ENCODE data around the gene MTERF4. TPM values are rescaled to one million over a fixed set of nuclear protein-coding genes. Genes with fewer than 3 reads are reported as not detected.

MTERF4 gene, protein sequence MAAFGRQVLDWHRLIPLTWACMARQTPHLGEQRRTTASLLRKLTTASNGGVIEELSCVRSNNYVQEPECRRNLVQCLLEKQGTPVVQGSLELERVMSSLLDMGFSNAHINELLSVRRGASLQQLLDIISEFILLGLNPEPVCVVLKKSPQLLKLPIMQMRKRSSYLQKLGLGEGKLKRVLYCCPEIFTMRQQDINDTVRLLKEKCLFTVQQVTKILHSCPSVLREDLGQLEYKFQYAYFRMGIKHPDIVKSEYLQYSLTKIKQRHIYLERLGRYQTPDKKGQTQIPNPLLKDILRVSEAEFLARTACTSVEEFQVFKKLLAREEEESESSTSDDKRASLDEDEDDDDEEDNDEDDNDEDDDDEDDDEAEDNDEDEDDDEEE
- polyA plus RNA-seq (2013, experiment 1 of 2; ENCODE audit: insufficient read length): 24.1 TPM
- polyA plus RNA-seq (2013, experiment 2 of 2; ENCODE audit: insufficient read length): 22.7 TPM

DNA sequence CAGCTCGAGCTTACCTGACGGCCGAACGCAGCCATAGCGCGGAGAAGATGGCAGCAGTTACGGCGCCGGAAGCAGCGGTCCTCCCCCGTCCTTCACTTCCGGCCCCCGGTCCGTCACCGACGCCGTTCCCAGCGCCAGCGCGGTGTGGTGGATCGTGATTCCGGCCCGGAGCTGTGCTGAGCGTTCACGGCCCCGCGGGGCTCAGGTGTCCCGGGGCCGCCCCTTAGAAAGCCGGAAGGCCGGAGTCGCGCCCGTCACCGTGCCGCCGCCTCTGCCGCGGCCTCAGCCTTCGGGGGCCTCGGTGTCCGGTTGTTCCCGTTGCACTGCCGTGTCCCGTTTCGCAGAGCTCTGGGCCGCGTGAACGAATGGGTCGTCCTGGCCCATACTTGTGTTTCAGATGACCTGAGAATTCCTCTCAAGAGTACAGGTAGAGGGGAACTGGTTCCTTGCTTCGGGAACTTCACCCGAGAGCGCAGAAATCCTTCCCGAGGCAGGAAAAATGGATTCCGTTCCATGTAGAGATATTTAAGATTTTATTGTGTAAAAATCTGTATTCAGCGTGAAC, at the start of gene MTERF4:
Gene MTERF4 (minus strand): TSS at position 49 of the 565 bp plus-strand sequence. CDS start 14 bp downstream, at position 35.
- peak; percentile 81 for DNase-seq

DNA sequence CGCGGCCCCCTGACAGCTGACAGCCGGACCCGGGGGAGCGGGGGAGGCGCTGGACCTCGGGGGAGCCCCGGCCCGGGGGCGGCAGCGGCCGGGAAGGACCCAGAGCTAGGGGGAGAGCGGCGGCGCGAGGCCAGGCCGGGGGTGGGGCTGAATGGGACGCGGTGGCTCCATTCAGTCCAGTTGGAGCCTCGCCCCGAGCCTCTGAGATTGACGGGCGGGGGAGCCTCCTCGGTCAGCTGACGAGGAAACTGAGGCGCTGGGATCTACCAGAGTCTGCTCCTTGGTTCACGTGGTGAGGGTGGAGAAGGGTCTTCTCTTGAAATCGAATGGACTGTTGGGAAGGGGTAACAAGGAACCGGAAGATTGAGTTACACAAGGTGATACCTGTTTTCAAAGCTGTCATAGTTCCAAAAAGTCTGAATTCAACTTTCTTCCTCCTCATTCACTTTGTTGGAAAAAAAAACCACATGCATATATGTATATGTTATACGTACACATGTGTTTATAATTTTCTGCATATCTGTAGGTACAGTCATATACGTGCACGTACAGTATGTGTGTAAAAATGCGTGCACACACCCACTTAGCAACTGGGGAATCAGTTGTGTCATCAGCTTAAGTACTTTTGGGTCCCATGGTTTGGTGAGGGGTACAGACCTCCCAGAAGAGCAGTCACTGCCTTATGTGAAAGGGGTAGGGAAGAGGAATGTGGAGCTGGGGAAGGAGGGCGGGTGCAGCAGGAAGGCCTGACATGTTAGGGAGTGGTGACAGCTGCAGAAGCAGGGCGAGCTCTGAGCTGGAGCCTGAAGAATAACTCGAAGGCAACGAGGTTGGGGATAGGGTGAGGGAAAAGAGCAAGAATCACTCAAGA, 48.8 kb upstream of the MTERF4 start:
- DNase-seq: peak; percentile 14

DNA sequence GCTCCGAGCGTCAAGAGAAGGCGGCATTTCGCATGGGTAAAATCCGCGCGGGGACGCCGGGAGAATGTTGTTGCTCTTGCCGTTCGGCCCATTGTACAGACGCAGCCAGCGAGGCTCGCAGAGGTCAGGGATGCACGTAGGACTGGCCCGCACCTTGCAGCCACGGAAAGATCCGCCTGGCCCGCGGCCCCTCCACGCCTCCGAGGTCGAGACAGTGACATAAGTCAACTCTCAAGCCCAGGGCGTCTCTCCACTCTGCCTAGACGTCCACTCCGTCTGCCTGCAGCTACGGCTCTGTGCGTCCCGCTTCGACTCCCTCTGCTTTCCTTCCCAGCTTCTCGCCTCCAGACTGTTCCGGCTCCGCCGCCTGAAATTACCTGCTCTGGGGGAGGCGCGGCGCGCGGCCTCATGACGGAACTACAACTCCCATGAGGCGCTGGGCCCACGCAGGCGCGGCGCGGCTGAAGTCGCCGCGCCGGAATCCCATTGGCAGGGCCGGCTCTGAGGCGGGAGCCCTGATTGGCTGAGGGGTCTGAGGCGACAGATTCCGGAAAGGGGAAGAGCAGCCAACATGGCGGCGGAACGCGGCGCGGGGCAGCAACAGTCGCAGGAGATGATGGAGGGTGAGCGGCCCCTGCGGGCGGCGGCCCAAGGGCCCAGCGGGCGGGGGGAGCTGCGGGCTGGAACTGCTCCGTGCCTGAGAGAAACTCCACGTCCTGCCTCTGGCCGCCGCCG, 48.0 kb upstream of the MTERF4 start, which contains the start of gene PPP1R7:
Gene PPP1R7 (plus strand): TSS at position 543 of the 735 bp plus-strand sequence. CDS start 29 bp downstream, at position 572.
- peak; percentile 92 for DNase-seq

DNA sequence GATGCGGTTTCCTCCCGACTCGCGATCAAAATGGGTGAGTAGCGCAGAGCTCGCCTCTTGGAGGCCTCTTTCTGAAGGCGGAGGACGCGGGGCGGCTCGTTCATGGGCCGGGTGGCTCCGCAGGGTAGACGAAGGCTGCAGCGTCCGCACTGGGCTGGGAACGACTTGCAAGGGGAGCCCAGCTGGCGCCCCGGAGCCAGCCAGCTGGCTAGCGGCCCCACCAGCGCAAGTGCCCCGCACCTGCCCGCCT, 47.5 kb upstream of the MTERF4 start:
- no peak for DNase-seq

DNA sequence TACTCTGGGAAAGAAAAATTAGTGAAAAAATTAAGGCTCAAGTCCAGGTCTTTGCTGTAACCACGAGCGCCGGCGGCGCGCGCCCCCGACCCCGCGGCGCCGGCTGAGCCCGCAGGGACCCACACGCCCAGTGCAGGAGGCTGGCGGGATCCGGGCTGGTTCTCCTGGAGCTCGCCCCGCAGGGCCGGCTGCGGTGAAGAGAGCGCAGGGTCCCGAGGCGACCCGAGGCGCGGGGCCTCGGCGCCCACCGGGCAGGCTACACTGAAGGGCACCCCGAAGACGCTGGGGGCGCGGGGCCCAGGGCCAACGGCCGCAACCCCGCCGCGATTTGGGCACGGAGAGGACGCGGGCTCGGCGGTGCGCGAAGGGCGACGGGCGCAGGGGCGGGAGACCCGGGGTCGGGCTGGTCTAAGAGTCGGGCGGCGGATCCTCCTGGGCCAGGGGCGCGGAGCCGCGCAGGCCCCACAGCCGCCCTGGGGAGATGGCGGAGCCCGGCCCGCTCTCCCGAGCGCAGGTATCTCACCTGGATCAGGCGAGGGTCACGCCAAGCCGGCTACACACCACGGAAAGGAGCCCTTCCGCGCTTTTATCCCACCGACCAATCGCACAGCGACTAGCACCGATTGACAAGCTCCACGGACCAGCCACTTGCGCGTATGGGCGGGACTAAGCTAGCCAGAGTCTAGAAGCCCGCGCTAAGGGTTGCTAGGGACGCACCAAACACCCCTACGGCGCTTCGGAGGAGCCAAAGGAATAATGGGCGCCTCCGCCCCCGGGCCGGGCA, 47.0 kb upstream of the MTERF4 start, which contains the start of gene PASK:
Gene PASK (minus strand): TSS at position 582 of the 784 bp plus-strand sequence. CDS start 6,440 bp downstream, outside the sequence.
- DNase-seq: peak; percentile 91

DNA sequence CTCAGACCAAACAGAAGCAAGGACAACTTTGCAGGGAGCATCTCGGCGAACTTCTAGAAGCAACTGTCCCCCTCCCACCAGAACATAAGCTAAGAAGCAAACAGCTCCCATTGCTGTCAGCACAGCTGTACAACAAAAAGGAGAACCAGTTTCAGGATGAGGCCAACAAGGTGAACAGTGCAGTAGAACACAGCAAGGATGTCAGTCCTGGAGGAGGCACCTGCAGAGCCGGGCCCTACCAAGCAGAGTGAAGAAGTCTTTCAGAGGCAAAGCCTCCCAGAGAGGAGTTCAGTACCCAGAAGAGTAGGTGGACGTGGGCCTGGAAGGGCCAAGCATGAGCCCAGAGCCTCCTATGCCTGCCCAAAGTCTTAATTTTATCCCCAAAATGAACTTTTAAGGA, 46.2 kb upstream of the MTERF4 start:
- DNase-seq: no peak

DNA sequence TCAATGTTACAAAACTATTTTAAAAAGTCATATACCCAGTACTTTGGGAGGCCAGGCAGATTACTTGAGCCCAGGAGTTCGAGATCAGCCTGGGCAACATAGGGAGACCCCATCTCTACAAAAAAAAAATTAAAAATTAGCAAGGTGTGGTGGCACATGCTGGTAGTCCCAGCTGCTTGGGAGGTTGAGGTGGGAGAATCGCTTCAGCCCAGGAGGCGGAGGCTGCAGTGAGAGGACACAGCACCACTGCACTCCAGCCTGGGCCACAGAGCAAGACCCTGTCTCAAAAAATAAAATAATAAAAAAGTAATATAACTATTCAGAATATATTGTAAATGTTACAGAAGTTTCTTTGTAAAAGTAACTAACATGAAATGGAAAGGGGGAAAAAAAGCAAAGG, 45.2 kb upstream of the MTERF4 start:
- no peak for DNase-seq

DNA sequence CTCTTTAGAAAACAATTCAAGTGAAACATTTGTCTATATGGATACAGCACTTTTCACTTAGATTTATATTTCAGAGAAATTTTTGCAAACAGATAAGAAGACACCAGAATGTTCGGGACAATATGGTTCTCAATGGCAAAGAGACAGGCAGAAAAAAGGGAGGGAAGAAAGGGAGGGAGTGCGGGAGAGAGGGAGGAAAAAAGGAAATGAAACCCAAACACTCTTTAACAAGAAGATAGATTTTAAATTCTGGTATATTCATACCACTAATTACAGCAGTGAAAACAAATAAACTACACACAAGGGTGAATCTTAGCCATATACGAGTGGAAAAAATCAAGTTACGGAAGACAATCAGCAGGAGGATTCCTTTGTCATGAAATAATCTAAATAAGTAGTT, 44.2 kb upstream of the MTERF4 start:
- DNase-seq: no peak

DNA sequence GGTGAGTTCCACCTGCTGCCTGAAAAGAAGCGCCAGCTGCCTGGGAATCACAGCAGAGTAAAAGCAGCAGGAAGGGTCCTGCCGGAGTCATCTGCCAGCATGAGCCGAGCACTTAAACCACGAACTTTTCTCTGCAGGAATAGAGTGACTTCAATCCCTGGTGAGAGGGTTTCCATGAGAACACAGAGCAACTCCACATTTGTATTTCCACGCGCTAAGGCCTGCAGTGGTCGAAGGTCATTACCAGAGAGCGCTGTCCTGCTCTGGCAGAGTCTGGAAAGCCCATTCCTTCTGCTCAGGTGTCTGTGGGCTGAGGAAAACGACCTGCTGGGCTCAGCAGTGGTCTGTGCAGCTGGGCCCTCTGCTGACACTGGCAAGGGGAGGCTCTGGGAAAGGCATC, 40.5 kb upstream of the MTERF4 start:
- no peak for DNase-seq

DNA sequence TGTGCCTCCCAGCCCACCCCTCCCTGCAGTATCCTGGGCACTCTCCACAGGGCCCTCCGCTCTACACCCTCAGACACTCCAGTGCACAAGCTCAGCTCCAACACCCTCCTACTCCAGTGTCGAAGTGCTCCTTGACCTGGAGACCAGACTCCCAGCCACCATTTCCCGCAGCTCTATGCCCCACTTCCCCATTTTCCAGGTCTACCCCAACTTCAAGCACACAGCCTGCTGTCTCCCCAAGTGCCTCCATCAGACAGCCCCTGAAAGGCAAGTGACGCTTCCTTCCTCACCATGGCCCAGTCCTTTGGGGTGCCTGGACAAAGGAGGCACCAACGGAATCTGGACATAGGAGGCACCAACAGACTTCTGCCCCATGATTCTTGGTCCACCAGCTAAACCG, 40.0 kb upstream of the MTERF4 start:
- DNase-seq: no peak

DNA sequence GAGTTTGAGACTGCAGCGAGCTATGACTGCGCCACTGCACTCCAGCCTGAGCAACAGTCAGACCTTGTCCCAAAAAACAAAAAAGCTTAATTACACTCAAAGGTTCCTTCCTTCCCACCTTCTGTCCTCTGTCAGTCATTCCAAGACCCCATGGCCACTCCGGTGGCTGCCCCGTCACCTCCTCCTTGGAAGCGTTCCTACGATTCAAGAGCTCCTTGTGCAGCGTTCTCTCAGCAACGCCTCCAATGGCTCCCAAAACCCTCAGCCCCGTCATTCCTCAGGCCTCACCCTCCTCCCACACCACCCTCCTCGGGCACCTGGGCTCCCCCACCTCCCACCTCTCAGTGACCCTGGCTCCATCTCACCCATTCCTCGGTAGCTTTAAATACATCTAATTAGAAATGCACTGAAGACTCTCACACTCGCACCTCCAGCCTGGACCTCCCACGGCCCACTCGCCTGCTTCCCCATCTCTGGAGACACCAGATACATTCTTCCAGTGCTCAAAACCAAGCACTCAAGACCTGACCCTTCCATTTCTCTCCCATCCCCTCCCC, 39.2 kb upstream of the MTERF4 start:
- DNase-seq: no peak

DNA sequence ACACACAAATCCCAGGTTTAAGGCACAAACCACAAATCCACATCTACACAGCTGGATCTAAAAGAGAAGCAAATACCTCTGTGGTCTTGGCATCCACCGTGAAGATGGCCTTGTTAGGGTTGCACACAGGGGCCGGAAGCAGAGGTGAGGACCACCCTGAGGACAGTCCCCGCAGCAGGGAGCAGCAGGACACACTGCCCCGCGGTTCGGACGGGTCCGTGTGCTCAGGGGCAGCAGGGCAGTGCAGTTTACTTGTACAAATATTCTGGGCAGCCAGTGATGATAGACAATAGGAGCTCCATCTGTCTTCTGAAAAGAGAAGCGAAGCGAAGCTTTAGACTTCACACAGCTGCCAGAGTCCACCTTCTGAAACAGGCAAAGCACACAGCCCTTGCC, 38.4 kb upstream of the MTERF4 start:
- DNase-seq: no peak

DNA sequence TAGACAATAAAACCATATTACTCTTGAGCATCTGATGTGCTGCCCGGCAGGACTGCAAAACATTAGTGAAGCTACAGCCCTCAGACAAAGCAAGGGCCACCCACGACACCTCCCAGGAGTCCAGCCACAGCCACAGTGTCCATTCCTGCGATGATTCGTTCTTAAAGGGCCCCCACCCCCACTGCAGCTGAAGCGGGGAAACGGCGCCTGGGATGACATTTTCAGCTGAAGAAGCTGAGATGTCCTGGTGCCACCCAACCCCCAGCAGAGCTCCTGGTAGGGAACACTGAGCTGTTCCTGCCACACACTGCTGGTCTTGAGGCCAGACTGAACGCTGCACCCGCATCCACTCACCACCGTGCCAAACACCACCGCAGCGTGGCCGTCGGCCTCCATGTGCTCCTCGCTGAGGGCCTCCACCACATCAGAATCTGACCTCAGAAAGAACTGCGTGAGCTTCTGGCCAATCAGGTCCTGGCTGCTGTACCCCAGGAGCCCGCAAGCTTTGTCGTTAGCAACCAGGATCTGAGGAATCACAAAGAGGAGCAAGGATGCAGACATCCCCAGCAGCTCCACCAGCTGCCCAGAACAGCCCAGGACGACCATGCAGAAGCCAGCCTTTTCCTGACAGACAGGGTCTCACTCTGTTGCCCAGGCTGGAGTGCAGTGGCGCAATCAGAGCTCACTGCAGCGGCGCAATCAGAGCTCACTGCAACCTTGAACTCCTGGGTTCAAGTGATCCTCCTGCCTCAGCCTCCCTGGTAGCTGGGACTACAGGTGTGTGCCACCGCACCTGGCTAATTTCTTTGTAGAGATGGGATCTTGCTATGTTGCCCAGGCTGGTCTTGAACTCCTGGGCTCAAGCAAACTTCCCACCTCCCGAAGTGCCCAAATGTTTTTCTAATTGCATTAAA, 37.7 kb upstream of the MTERF4 start:
- DNase-seq: no peak

DNA sequence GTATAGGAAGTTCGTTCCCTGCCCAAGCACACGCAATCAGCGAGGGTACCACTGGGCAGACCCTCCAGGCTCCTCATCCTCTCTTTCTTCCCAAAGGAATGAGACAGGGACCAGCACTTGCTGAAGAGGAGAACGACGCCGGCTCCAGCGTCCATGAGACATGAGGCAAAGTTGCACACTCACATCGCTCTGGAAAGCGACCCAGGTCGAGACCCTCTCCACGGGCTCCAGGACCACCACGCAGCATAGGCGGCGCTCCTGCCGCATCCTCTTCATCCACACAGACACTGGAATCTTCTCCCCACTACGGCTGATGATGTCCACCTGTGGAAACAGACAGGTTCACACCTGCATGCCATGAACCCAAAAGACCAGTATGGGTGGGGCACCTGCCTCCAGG, 36.4 kb upstream of the MTERF4 start:
- no peak for DNase-seq

DNA sequence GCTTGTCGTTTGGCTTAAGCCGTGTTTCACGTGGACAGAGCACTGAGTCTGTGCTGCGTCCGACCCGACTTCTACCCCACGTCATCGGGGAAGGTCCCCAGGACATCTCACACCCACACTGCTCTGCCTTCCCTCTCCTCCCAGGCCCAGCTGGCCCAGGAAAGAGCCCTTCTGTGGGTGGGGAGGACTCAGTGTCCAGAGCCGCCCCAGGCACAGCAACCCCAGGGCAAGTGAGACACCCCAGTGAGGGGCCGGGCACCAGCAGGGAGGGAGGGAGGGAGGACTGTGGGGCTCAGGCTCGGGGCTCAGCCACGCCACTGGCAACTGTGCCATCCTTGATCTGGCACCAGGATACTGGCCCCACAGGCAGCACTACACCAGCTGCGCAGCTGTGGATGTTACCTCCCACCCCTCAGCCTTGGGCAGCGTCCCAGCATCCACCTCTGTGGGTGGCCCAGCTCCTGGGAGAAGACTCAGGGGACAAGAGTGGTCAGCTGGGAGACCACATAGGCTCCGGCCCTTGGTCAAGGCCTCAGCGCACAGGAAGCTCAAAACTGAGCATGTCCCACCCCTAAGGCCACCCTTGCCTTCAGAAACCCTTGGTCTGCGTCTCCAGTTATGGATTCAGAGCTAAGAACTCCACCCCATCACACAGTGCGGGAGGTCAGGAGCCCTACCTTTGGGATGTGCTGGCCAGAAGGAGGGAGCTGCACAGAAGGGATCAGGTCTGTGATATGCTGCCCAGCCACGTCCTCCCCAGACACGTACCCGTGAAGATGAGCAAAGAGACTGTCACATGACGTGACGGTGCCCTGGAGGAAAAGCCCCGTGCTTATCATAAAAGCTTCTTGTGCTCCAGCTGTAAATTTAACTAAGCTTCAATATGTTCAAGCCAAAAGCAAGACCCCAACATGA, 35.4 kb upstream of the MTERF4 start:
- DNase-seq: no peak

DNA sequence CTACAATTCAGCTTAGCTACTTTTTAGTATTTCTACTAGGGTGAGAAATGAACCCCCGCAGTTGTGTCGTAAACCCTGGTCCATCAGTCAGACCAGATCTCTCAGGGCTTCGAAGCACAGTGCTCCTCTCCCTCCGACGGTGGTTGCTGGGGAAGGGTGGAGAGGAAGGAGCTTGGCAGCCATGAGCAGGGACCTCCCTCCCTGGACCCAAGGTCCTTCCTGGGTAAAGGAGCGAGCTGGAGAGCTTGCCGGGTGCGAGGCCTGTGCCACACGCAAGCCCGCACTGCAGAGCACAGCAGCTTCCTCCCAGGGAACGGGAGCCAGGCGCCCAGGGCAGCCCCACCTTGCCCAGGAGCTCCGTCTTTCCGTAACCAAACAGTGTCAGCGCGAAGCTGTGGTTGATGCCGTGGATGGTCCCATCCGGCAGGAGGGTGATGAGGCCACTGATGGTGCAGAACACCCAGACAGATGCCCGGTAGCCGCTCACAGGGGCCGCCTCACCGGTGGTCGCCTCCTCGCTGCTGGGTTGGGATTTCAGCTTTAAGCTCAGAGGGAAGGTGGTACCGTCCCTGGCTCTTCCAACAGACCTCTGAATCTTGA, 34.7 kb upstream of the MTERF4 start:
- DNase-seq: no peak

DNA sequence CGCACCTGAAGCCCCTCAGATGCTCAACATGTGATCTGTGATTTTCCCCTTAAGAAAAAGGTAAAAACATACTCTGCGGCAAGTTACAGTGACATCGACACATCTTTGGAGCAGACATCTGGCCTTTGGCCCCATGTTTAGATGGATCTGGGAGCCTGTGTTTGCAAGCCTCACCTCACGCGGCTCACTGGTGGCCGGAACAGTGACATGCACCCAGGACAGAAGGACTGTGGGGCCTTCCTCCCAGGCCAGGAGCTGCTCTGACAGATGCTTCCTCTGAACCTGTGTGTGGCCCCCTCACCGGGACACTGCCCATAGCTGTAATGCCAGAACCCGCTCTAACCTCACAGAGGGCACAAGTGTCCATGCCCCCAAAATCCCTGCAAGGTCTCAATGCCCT, 34.1 kb upstream of the MTERF4 start:
- DNase-seq: no peak

DNA sequence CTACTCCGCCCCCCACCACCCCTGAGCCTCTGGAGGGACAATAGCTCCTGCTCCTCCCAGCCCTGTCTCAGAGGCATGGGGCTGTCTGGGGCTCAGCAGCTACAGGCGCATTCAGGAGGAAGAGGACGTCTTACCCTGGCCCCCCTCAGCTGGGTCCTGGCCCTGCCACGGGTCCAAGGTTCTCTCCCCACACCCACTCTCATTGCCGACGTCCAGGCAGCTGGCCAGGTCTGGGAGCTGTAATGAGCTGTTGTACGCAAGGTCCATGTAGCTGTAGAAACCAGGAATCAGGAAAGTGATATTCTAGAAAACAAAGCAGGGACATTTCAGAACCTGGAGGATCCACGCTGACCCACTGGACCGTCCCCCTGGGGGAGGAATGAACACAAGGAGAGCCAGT, 33.6 kb upstream of the MTERF4 start:
- no peak for DNase-seq

DNA sequence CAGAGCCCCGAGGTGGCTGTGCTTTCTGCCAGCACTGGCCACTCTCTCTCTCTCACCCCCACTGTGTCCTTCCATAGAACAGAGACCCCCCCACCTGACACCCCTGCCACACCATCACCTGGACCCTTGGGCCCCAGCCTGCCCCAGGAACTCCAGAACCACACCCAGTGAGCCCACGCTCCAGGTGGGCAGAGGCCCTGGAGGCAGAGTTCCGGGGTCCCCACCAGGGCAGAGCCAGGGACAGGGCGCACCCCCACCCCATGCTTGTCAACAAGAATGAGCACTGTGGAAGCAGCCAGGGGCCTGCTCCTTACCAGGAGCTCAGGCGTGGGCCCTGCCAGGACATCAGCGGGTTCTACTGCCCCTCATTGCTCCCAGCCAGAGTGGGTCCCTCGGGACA, 32.6 kb upstream of the MTERF4 start:
- DNase-seq: no peak

Data from fibroblast of skin of scalp (primary cell).